Endothelial cell of umbilical vein (primary cell): ENCODE measurements around the gene BRCA1. TPM values are rescaled to one million over a fixed set of nuclear protein-coding genes. Genes with fewer than 3 reads are reported as not detected.

Experiments
- BruUV-seq: library from RNA; stranded (reverse); fragments of 400-500 nt; replicated peaks from 2 replicates; lab custom pipeline; 2021; lab: Mats Ljungman, UMichigan
- CTCF ChIA-PET: fragments of 300-600, 350-600 bp; sonication (Branson Sonifier 250); formaldehyde crosslinking; loops from one replicate; lab custom pipeline; 2021; ENCODE audit warnings: antibody characterized with exemption, inconsistent platforms; lab: Charles Lee
- POLR2A ChIA-PET: fragments of 300-600, 350-600 bp; sonication (Branson Sonifier 250); formaldehyde crosslinking; loops from one replicate; lab custom pipeline; 2021; ENCODE audit warnings: antibody characterized with exemption, inconsistent platforms; lab: Charles Lee
- DNase-seq: peaks from one replicate; pipeline ENCODE4 v3.0.0-alpha.2; 2011; ENCODE audit warnings: low read depth, low spot score
- FAIRE-seq: peaks from 2 replicates; lab custom pipeline; 2011; peaks lifted over from hg19 to GRCh38; lab: Jason Lieb, UNC
- H2AFZ ChIP-seq: 2 replicates; pipeline ENCODE4 v1.6.0; 2012; ENCODE audit warnings: low read depth, low read length, control low read depth, inconsistent platforms
- H3K27ac ChIP-seq: 2 replicates; pipeline ENCODE4 v1.5.1; 2011; ENCODE audit warnings: low read depth, mild to moderate bottlenecking, control low read depth, low read length, moderate library complexity; ENCODE audit not compliant: insufficient read depth
- H3K27me3 ChIP-seq, 2 experiments: 2 replicates each; pipeline versions ENCODE4 v1.6.0 to v1.6.1; 2011; ENCODE audit warnings: low read length in 2 of 2, mixed read lengths in 1 of 2; ENCODE audit not compliant: control insufficient read depth in 2 of 2, insufficient read depth in 2 of 2
- H3K36me3 ChIP-seq, 2 experiments: 2 replicates in 1 of 2; 3 replicates in 1 of 2; pipeline ENCODE4 v1.5.1; 2011; ENCODE audit warnings: low read length in 2 of 2, mild to moderate bottlenecking in 1 of 2, moderate library complexity in 1 of 2; ENCODE audit not compliant: control insufficient read depth in 2 of 2, insufficient read depth in 2 of 2; ENCODE audit errors: extremely low read depth in 1 of 2
- H3K4me1 ChIP-seq: 3 replicates; pipeline ENCODE4 v1.5.1; 2011; ENCODE audit warnings: mild to moderate bottlenecking, low read length; ENCODE audit not compliant: control insufficient read depth, insufficient read depth; ENCODE audit errors: extremely low read depth
- H3K4me2 ChIP-seq: 2 replicates; pipeline ENCODE4 v1.6.1; 2011; ENCODE audit warnings: low read length, control low read depth, mixed read lengths; ENCODE audit not compliant: insufficient read depth
- H3K4me3 ChIP-seq, 3 experiments: fragments of 200-600 bp in 1 of 3; sonication (generic), shearing (Covaris generic) in 1 of 3; replicated peaks in 1 of 3; 2 replicates each; pipeline ENCODE4 v1.5.1; 2011 to 2016; ENCODE audit warnings: control low read depth in 3 of 3, low read length in 3 of 3, mild to moderate bottlenecking in 2 of 3, inconsistent platforms in 1 of 3, low read depth in 1 of 3, moderate library complexity in 1 of 3; ENCODE audit not compliant: insufficient read depth in 1 of 3
- H3K79me2 ChIP-seq: 2 replicates; pipeline ENCODE4 v1.6.0; 2012; ENCODE audit warnings: low read length, inconsistent platforms; ENCODE audit not compliant: control insufficient read depth, insufficient read depth
- H3K9ac ChIP-seq: replicated peaks from 2 replicates; pipeline ENCODE3; 2011; ENCODE audit warnings: low read length, control low read depth; ENCODE audit not compliant: insufficient read depth; ENCODE audit errors: extremely low read depth
- H3K9me1 ChIP-seq: replicated peaks from 3 replicates; pipeline ENCODE4 v1.6.0; 2011; ENCODE audit warnings: mild to moderate bottlenecking, low read length; ENCODE audit not compliant: control insufficient read depth, insufficient read depth; ENCODE audit errors: extremely low read depth
- H3K9me3 ChIP-seq: replicated peaks from 2 replicates; pipeline ENCODE4 v1.5.1; 2012; ENCODE audit warnings: low read length, inconsistent platforms; ENCODE audit not compliant: control insufficient read depth, insufficient read depth
- H4K20me1 ChIP-seq: replicated peaks from 2 replicates; pipeline ENCODE3; 2011; ENCODE audit warnings: mild to moderate bottlenecking, low read length; ENCODE audit not compliant: control insufficient read depth, insufficient read depth; ENCODE audit errors: extremely low read depth
- EZH2 ChIP-seq: IDR thresholded peaks from 2 replicates; pipeline ENCODE4 v1.6.1; 2012; ENCODE audit warnings: borderline replicate concordance, low read depth, mild to moderate bottlenecking, moderate library complexity, low read length, inconsistent platforms; ENCODE audit not compliant: severe bottlenecking
- FOS ChIP-seq: IDR thresholded peaks from 2 replicates; pipeline ENCODE4 v1.6.1; 2011; ENCODE audit warnings: mild to moderate bottlenecking, low read length, moderate library complexity, borderline replicate concordance; ENCODE audit not compliant: insufficient read depth
- GATA2 ChIP-seq: IDR thresholded peaks from 2 replicates; pipeline ENCODE4 v1.7.0; 2011; ENCODE audit warnings: low read depth, mild to moderate bottlenecking, moderate library complexity, mixed read lengths, low read length; ENCODE audit not compliant: insufficient read length, insufficient read depth
- JUN ChIP-seq: IDR thresholded peaks from 2 replicates; pipeline ENCODE4 v1.6.1; 2011; ENCODE audit warnings: borderline replicate concordance, low read depth; ENCODE audit not compliant: insufficient read length, insufficient read depth
- MAX ChIP-seq: IDR thresholded peaks from 2 replicates; pipeline ENCODE4 v1.6.1; 2011; ENCODE audit not compliant: insufficient read depth, insufficient read length
- MYC ChIP-seq: IDR thresholded peaks from one replicate; pipeline ENCODE4 v1.6.1; 2011; ENCODE audit warnings: mild to moderate bottlenecking, low read depth, low read length
- POLR2A ChIP-seq: IDR thresholded peaks from 2 replicates; pipeline ENCODE4 v1.6.1; 2012; ENCODE audit warnings: low read depth, mild to moderate bottlenecking, control low read depth, low read length
- POLR2AphosphoS5 ChIP-seq: IDR thresholded peaks from 2 replicates; pipeline ENCODE4 v1.6.1; 2012; ENCODE audit warnings: low read depth, mild to moderate bottlenecking, control low read depth, low read length, moderate library complexity; ENCODE audit not compliant: insufficient read depth
- dilution Hi-C: fragments of 300-500 bp; cut with MboI; formaldehyde crosslinking; loops from one replicate; pipeline ENCODE4 v1.15.0; 2019; ENCODE audit warnings: low sequenced_read_pairs; ENCODE audit not compliant: extremely low pct_ligation_motif_present
- intact Hi-C: fragments of 100-400 bp; cut with micrococcal nuclease; formaldehyde crosslinking; loops from one replicate; pipeline ENCODE4 v1.10.0; 2022
- polyA plus RNA-seq, 4 experiments: library from polyadenylated mRNA; depleted of rRNA in 3 of 4; stranded (reverse) in 3 of 4; unstranded in 1 of 4; fragments of >200 nt; gene quantifications; 2 replicates each; pipeline versions ENCODE4 v1.2.1 to v1.2.3, GENCODE V29; 2011 to 2012; ENCODE audit warnings: missing spikeins in 1 of 4
- total RNA-seq: library from RNA; stranded (reverse); gene quantifications from 2 replicates; pipeline ENCODE4 v1.2.3, GENCODE V29; 2021
- TF ChIP-seq, protein P1 (sequence below), 2 donors: IDR thresholded peaks; 1 replicate in 1 of 2; 2 replicates in 1 of 2; pipeline ENCODE4 v1.5.1; 2011; ENCODE audit warnings: low read length in 2 of 2, mild to moderate bottlenecking in 2 of 2, moderate library complexity in 2 of 2, control low read depth in 1 of 2, inconsistent platforms in 1 of 2, low read depth in 1 of 2; ENCODE audit not compliant: insufficient read depth in 1 of 2; ENCODE audit errors: extremely low read depth in 1 of 2

BRCA1 gene
- total and polyA plus RNA-seq, 2 donors (not counting 3 experiments of a cell fraction or from before 2014, with no cell fraction given): 14.3 to 29.0 TPM

GRCh38 chr17:43074869-43075268, 50.3 kb downstream of the BRCA1 start:
- POLR2A ChIA-PET: no interaction called here
- no peaks in the 10 kb centered on the region for H3K36me3 ChIP-seq
- no peak overlapping the region for H3K4me3 ChIP-seq
- no TSS peak for BruUV-seq
- no peaks in the 10 kb centered on the region for H4K20me1 ChIP-seq
- no peak for DNase-seq
- no peaks in the 10 kb centered on the region for H3K79me2 ChIP-seq
- no peak overlapping the region for H3K9ac ChIP-seq
- no peak for FAIRE-seq
- H3K27ac ChIP-seq: no peak overlapping the region
- TF ChIP-seq POLR2AphosphoS5: no peak
- TF ChIP-seq, protein P1, sequence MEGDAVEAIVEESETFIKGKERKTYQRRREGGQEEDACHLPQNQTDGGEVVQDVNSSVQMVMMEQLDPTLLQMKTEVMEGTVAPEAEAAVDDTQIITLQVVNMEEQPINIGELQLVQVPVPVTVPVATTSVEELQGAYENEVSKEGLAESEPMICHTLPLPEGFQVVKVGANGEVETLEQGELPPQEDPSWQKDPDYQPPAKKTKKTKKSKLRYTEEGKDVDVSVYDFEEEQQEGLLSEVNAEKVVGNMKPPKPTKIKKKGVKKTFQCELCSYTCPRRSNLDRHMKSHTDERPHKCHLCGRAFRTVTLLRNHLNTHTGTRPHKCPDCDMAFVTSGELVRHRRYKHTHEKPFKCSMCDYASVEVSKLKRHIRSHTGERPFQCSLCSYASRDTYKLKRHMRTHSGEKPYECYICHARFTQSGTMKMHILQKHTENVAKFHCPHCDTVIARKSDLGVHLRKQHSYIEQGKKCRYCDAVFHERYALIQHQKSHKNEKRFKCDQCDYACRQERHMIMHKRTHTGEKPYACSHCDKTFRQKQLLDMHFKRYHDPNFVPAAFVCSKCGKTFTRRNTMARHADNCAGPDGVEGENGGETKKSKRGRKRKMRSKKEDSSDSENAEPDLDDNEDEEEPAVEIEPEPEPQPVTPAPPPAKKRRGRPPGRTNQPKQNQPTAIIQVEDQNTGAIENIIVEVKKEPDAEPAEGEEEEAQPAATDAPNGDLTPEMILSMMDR (IDR thresholded peaks at IDR 0.05; ENCODE audit: extremely low read depth in 1 of 2, insufficient read depth in 1 of 2, low read depth in 1 of 2, low read length in 2 of 2): no peak
- TF ChIP-seq EZH2: no peak
- no peak for TF ChIP-seq POLR2A
- CTCF ChIA-PET: interaction anchor here (0.8 to 1.2 kb wide), 3 partner anchors 8 to 51 kb away, joined by 3 to 5 read pairs (median 3); no protein-coding TSS in a partner anchor
- H3K9me3 ChIP-seq: no peaks in the 10 kb centered on the region
- H3K27me3 ChIP-seq: no peaks in the 10 kb centered on the region
- intact Hi-C loops: no loop called here
- no peak overlapping the region for H2AFZ ChIP-seq
- dilution Hi-C loops: no loop called here
- H3K4me2 ChIP-seq: no peak overlapping the region
- no peaks in the 10 kb centered on the region for H3K4me1 ChIP-seq
- no peaks in the 10 kb centered on the region for H3K9me1 ChIP-seq

DNA sequence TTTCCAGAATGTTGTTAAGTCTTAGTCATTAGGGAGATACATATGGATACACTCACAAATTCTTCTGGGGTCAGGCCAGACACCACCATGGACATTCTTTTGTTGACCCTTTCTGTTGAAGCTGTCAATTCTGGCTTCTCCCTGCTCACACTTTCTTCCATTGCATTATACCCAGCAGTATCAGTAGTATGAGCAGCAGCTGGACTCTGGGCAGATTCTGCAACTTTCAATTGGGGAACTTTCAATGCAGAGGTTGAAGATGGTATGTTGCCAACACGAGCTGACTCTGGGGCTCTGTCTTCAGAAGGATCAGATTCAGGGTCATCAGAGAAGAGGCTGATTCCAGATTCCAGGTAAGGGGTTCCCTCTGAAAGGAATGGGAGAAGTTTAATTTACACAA, 54.3 kb downstream of the BRCA1 start:
- Histone ChIP-seq H3K36me3 (no peaks in the 10 kb centered on the region), H3K9me3 (no peaks in the 10 kb centered on the region), H3K27me3 (no peaks in the 10 kb centered on the region), H3K9me1 (no peaks in the 10 kb centered on the region), H3K9ac (no peak overlapping the region), H3K4me2 (no peak overlapping the region), H3K27ac (no peak overlapping the region), H3K79me2 (no peaks in the 10 kb centered on the region), H2AFZ (no peak overlapping the region), H3K4me1 (no peaks in the 10 kb centered on the region), H3K4me3 (no peak overlapping the region), H4K20me1 (no peaks in the 10 kb centered on the region)
- TF ChIP-seq JUN: no peak
- no peak for TF ChIP-seq GATA2
- TF ChIP-seq EZH2: no peak
- TF ChIP-seq FOS: no peak
- TF ChIP-seq, protein P1 (IDR thresholded peaks at IDR 0.05; ENCODE audit: extremely low read depth in 1 of 2, insufficient read depth in 1 of 2, low read depth in 1 of 2, low read length in 2 of 2): no peak
- no peak for TF ChIP-seq MAX
- TF ChIP-seq POLR2A: no peak
- no peak for TF ChIP-seq POLR2AphosphoS5
- no peak for TF ChIP-seq MYC
- CTCF ChIA-PET: interaction anchor here (1.0 to 1.3 kb wide), 2 partner anchors 11 to 17 kb away, joined by 3 to 4 read pairs; no protein-coding TSS in a partner anchor
- POLR2A ChIA-PET: no interaction called here
- FAIRE-seq: no peak
- no peak for DNase-seq
- dilution Hi-C loops (no loop called here), intact Hi-C loops (no loop called here)
- no TSS peak for BruUV-seq
